Fibroblast of skin of left quadriceps (primary cell): Measurements from ENCODE around the gene NECTIN3.

Experiments
- DNase-seq, 2 experiments: peaks; one replicate each; pipeline ENCODE4 v3.0.0-alpha.2; 2013; ENCODE audit warnings: low read depth in 2 of 2

The NECTIN3 gene

GRCh38 chr3:111071257-111072030 lies at the start of gene NECTIN3:
NECTIN3 (plus strand) TSS chr3:111071816; CDS start chr3:111072018, 202 bp downstream.
- DNase-seq, result peak; percentile 98

GRCh38 chr3:111027868-111028267 lies 43.7 kb upstream of the NECTIN3 start:
- DNase-seq, result no peak

GRCh38 chr3:111031538-111031937 lies 40.1 kb upstream of the NECTIN3 start:
- DNase-seq, result no peak

- no peak for DNase-seq
Measured at GRCh38 chr3:111032677-111033076, 38.9 kb upstream of the NECTIN3 start.

DNA sequence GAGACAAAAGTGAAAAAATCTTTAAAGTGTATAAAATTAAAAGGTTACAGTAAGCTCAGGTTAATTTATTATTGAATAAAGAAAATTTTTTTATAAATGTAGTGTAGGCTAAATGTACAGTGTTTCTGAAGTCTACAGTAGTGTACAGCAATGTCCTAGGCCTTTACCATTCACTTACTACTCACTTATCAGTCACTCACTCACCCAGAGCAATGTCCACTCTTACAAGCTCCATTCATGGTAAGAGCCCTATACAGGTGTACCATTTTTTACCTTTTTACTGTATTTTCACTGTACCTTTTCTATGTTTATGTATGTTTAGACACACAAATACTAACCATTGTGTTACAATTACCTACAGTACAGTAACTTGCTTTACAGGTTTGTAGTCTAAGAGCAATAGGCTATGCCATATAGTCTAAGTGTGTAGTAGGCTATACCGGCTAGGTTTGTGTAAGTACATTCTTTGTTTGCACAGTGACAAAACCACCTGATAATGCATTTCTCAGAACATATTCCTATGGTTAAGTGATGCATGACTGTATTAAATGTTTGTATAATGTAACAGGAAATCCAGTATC lies 38.1 kb upstream of the NECTIN3 start:
- DNase-seq, result no peak

GRCh38 chr3:111035316-111035715 lies 36.3 kb upstream of the NECTIN3 start:
- DNase-seq, result no peak

GRCh38 chr3:111035902-111036301 lies 35.7 kb upstream of the NECTIN3 start:
- no peak for DNase-seq

DNA sequence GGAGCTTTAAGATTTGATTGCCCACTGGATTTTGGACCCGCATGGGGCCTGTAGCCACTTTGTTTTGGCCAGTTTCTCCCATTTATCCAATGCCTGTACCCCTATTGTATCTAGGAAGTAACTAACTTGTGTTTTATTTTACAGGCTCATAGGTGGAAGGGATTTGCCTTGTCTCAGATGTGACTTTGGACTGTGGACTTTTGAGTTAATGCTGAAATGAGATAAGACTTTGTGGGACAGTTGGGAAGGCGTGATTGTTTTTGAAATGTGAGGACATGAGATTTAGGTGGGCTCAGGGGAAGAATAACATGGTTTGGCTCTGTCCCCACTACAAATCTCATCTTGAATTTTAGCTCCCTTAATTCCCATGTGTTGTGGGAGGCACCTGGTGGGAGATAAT lies 30.7 kb upstream of the NECTIN3 start:
- DNase-seq, result no peak

GRCh38 chr3:111045564-111045963 lies 26.1 kb upstream of the NECTIN3 start:
- no peak for DNase-seq

GRCh38 chr3:111047042-111047441 lies 24.6 kb upstream of the NECTIN3 start:
- DNase-seq, result no peak

- no peak for DNase-seq
Measured at GRCh38 chr3:111047812-111048435, 23.7 kb upstream of the NECTIN3 start.

DNA sequence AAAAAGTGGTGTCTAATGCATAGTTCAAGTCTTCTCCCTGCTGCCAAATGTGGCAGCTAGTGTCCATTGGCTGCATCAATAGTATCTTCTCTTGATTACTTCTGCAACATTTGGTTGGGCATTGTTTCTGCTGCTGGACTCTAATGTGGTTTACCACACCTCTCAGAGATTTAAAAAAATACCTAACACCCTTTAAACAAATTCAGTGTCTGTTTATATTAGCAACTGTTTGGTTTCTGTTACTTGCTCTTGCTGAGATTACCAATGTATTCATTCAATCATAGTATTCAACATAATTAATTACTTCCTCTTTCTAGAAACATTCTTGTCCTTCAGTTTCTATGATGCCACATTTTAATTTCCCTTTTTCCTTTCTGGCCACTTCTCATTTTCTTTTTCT lies 20.3 kb upstream of the NECTIN3 start:
- no peak for DNase-seq

DNA sequence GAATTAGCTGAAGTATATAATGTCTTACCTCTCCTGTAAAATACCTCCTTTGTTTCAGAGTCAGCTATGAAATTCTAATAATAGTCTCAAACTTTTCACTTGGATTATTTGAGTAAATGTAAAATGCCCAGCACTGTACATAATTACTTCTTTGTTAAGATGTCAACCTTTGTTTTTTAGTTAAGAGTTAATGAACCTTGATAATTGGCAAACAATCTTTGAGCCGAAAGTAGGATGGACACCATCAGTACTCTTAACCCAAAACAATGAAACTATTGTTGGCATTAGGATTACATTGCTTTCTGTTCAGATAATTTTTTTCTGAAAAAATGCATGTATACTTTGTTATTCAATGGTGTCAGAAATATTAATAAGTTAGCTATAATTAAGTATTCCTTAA lies 3.0 kb upstream of the NECTIN3 start:
- DNase-seq, result no peak

- no peak for DNase-seq
Measured at GRCh38 chr3:111069974-111070771, 1.4 kb upstream of the NECTIN3 start.

DNA sequence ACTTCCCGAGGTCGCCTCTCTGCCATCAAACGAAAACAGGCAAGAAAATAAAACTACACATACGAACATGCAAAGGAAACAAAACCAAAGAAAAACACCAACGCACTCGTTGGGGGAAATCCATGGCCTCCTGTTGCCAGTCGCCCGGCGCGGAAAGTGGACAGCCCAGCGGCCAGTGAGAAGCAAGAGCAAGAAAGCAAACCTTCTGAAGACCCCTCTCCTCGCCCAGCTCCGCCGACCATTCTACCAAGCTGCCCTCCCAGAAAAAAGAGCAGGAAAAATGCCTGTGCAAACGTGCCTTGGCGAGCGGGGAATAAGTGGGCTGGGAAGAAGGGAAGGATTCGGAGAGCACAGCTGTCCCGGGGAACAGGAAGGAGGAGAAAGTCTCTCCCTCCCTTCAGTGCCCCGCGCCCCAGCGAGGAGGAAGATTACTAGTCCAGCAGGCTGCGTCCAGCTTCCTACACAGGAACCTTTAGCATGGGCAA lies 802 bp upstream of the NECTIN3 start:
- no peak for DNase-seq

DNA sequence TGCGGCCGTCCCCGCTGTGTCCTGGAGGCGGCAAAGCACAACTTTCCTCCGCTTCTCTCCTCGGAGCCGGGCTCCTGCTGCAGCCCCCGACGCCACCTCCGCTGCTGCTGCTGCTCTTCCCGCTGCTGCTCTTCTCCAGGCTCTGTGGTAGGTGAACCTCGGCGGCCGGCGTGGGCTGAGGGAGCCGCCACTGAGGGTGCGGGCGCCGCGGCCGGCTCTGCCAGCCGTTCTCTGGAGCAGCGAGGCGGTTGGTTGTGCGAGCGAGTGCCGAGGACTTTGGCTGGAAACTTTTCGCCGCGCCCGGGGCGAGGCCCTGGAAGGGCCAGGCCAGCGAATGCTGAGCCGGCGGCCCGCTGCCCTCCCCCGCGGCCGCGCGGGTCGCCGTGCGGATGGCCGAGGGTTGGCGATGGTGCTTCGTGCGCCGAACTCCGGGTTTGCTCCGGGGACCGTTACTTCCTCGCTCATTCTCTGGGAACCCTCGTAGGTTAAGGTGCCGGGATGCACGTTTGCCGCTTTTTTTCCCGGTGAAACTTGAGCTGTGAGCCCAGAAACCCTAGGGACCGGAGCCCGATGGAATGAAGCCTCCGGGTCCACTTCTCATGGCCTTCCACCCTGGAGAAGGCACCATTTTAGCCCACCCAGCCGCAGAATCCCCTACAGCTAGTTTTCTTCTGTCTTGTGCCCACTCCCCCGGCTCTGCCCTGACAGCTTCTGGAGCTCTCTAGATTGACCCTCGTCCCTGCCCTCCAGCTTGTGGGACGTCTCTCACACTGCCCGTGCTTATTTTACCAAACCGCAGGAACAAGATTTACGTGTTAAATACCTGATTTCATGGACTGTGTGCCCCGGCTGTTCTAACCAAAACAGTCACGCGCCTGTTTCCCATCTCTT lies 660 bp downstream of the NECTIN3 start:
- DNase-seq, result no peak

DNA sequence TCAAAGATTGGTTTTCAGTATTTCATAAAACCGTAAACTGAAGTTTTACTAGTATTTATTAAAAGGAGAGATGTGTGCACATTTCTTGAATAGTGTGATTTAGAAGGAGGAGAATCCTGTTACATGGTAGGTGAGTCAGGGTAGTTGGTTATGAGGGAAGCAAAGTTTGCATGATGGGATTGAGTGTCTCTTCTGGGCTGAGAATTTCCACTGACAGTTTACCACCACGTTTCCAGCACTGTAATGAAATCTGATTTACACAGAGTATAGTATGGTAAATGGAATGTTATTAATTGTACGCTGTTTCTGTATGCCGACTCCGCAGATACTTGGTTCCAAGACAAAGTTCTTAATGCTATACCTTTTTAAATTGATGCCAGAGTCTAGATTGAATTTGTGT lies 1.6 kb downstream of the NECTIN3 start:
- no peak for DNase-seq

DNA sequence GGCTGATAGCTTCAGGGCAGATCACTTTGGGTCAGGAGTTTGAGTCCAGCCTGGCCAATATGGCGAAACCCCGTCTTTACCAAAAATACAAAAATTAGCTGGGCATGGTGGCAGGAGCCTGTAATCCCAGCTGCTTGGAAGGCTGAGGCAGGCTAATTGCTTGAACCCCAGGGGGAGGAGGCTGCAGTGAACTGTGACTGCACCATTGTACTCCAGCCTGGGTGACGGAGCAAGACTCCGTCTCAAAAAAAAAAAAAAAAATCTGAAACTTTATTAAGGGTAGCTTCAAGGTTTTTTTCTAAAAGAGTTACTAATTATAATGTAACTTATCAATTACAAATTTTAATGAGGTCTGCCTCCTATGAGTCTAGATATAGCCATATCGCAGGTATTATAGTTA lies 5.1 kb downstream of the NECTIN3 start:
- no peak for DNase-seq

- DNase-seq, result no peak
Measured at GRCh38 chr3:111077369-111077768, 5.8 kb downstream of the NECTIN3 start.

GRCh38 chr3:111080413-111080812 lies 8.8 kb downstream of the NECTIN3 start:
- peak; percentile 55 to 61 for DNase-seq

GRCh38 chr3:111081008-111081545 lies 9.5 kb downstream of the NECTIN3 start:
- DNase-seq, result peak in 1 of 2 experiments; percentile 16
